ENCODE measurements around the gene VRK1.

The VRK1 gene

GRCh38 chr14:96827290-96827689 is 30.1 kb downstream of the VRK1 start:
- DNase-seq (ENCODE audit: insufficient read length): no peak
- TF ChIP-seq TAF1 (IDR thresholded peaks at IDR 0.05; ENCODE audit: borderline replicate concordance, low read depth, low read length) (no peak), POLR2A (IDR thresholded peaks at IDR 0.05; ENCODE audit: low read depth, low read length) (no peak), POLR2AphosphoS5 (IDR thresholded peaks at IDR 0.05; ENCODE audit: low read depth, low read length) (no peak)
- FAIRE-seq: no peak

- TF ChIP-seq TAF1 (IDR thresholded peaks at IDR 0.05; ENCODE audit: borderline replicate concordance, low read depth, low read length) (no peak), POLR2AphosphoS5 (IDR thresholded peaks at IDR 0.05; ENCODE audit: low read depth, low read length) (no peak), POLR2A (IDR thresholded peaks at IDR 0.05; ENCODE audit: low read depth, low read length) (no peak)
- no peak for FAIRE-seq
- no peak for DNase-seq (ENCODE audit: insufficient read length)
Observed at GRCh38 chr14:96829791-96830190, 32.6 kb downstream of the VRK1 start.

GRCh38 chr14:96830946-96831345 is 33.8 kb downstream of the VRK1 start:
- FAIRE-seq: peak; percentile 66

GRCh38 chr14:96832351-96832750 is 35.2 kb downstream of the VRK1 start:
- no peak for DNase-seq (ENCODE audit: insufficient read length)
- no peak for FAIRE-seq
- no peak for TF ChIP-seq TAF1 (IDR thresholded peaks at IDR 0.05; ENCODE audit: borderline replicate concordance, low read depth, low read length)
- no peak for TF ChIP-seq POLR2A (IDR thresholded peaks at IDR 0.05; ENCODE audit: low read depth, low read length)
- TF ChIP-seq POLR2AphosphoS5 (IDR thresholded peaks at IDR 0.05; ENCODE audit: low read depth, low read length): no peak

More at GRCh38 chr14:96830946-96831345, 33.8 kb downstream of the VRK1 start:
- no peak for DNase-seq (ENCODE audit: insufficient read length)
- TF ChIP-seq TAF1 (IDR thresholded peaks at IDR 0.05; ENCODE audit: borderline replicate concordance, low read depth, low read length) (no peak), POLR2A (IDR thresholded peaks at IDR 0.05; ENCODE audit: low read depth, low read length) (no peak), POLR2AphosphoS5 (IDR thresholded peaks at IDR 0.05; ENCODE audit: low read depth, low read length) (no peak)

GRCh38 chr14:96838449-96838848 is 41.3 kb downstream of the VRK1 start:
- TF ChIP-seq TAF1 (IDR thresholded peaks at IDR 0.05; ENCODE audit: borderline replicate concordance, low read depth, low read length) (no peak), POLR2A (IDR thresholded peaks at IDR 0.05; ENCODE audit: low read depth, low read length) (no peak), POLR2AphosphoS5 (IDR thresholded peaks at IDR 0.05; ENCODE audit: low read depth, low read length) (no peak)
- DNase-seq (ENCODE audit: insufficient read length): no peak
- no peak for FAIRE-seq

GRCh38 chr14:96839251-96839650 is 42.1 kb downstream of the VRK1 start:
- no peak for FAIRE-seq
- DNase-seq (ENCODE audit: insufficient read length): no peak
- TF ChIP-seq POLR2A (IDR thresholded peaks at IDR 0.05; ENCODE audit: low read depth, low read length) (no peak), TAF1 (IDR thresholded peaks at IDR 0.05; ENCODE audit: borderline replicate concordance, low read depth, low read length) (no peak), POLR2AphosphoS5 (IDR thresholded peaks at IDR 0.05; ENCODE audit: low read depth, low read length) (no peak)

- TF ChIP-seq POLR2A (IDR thresholded peaks at IDR 0.05; ENCODE audit: low read depth, low read length) (no peak), POLR2AphosphoS5 (IDR thresholded peaks at IDR 0.05; ENCODE audit: low read depth, low read length) (no peak), TAF1 (IDR thresholded peaks at IDR 0.05; ENCODE audit: borderline replicate concordance, low read depth, low read length) (no peak)
- DNase-seq (ENCODE audit: insufficient read length): no peak
- FAIRE-seq: no peak
Observed at GRCh38 chr14:96843137-96843536, 46.0 kb downstream of the VRK1 start.

GRCh38 chr14:96844857-96845570 is 47.8 kb downstream of the VRK1 start:
- TF ChIP-seq POLR2AphosphoS5 (IDR thresholded peaks at IDR 0.05; ENCODE audit: low read depth, low read length) (no peak), POLR2A (IDR thresholded peaks at IDR 0.05; ENCODE audit: low read depth, low read length) (no peak)
- no peak for FAIRE-seq
- no peak for DNase-seq (ENCODE audit: insufficient read length)

GRCh38 chr14:96847451-96847850 is 50.3 kb downstream of the VRK1 start:
- TF ChIP-seq POLR2AphosphoS5 (IDR thresholded peaks at IDR 0.05; ENCODE audit: low read depth, low read length) (no peak), TAF1 (IDR thresholded peaks at IDR 0.05; ENCODE audit: borderline replicate concordance, low read depth, low read length) (no peak), POLR2A (IDR thresholded peaks at IDR 0.05; ENCODE audit: low read depth, low read length) (no peak)
- DNase-seq (ENCODE audit: insufficient read length): no peak
- no peak for FAIRE-seq

- TF ChIP-seq POLR2AphosphoS5 (IDR thresholded peaks at IDR 0.05; ENCODE audit: low read depth, low read length): no peak
- TF ChIP-seq TAF1 (IDR thresholded peaks at IDR 0.05; ENCODE audit: borderline replicate concordance, low read depth, low read length): no peak
- TF ChIP-seq POLR2A (IDR thresholded peaks at IDR 0.05; ENCODE audit: low read depth, low read length): no peak
- DNase-seq (ENCODE audit: insufficient read length) (no peak), FAIRE-seq (no peak)
Observed at GRCh38 chr14:96848011-96848410, 50.8 kb downstream of the VRK1 start.

GRCh38 chr14:96849733-96850132 is 52.6 kb downstream of the VRK1 start:
- DNase-seq (ENCODE audit: insufficient read length) (no peak), FAIRE-seq (no peak)
- no peak for TF ChIP-seq POLR2AphosphoS5 (IDR thresholded peaks at IDR 0.05; ENCODE audit: low read depth, low read length)
- no peak for TF ChIP-seq TAF1 (IDR thresholded peaks at IDR 0.05; ENCODE audit: borderline replicate concordance, low read depth, low read length)
- no peak for TF ChIP-seq POLR2A (IDR thresholded peaks at IDR 0.05; ENCODE audit: low read depth, low read length)

GRCh38 chr14:96851694-96852381 is 54.7 kb downstream of the VRK1 start:
- TF ChIP-seq POLR2AphosphoS5 (IDR thresholded peaks at IDR 0.05; ENCODE audit: low read depth, low read length) (no peak), POLR2A (IDR thresholded peaks at IDR 0.05; ENCODE audit: low read depth, low read length) (no peak), TAF1 (IDR thresholded peaks at IDR 0.05; ENCODE audit: borderline replicate concordance, low read depth, low read length) (no peak)
- FAIRE-seq (no peak), DNase-seq (ENCODE audit: insufficient read length) (no peak)
